Sigmoid colon (tissue), 7 donors: ENCODE measurements around the gene LIMK2. TPM values are rescaled to one million over a fixed set of nuclear protein-coding genes. Genes with fewer than 3 reads are reported as not detected.

Experiments
- DNase-seq: peaks from one replicate; pipeline ENCODE4 v3.0.0-alpha.2; 2019
- H3K27ac ChIP-seq, 4 donors: fragments of 200-600 bp; sonication (generic); one replicate each; pipeline ENCODE4 v1.5.1; 2016 to 2019; ENCODE audit warnings: mild to moderate bottlenecking in 1 of 4
- H3K27me3 ChIP-seq, 3 donors: fragments of 200-600 bp; sonication (generic); one replicate each; pipeline ENCODE4 v1.5.1; 2019; ENCODE audit warnings: mild to moderate bottlenecking in 1 of 3
- H3K36me3 ChIP-seq, 4 donors: fragments of 200-600 bp; sonication (generic); one replicate each; pipeline ENCODE4 v1.5.1; 2016 to 2019
- H3K4me1 ChIP-seq, 4 donors: fragments of 200-600 bp; sonication (generic); one replicate each; pipeline ENCODE4 v1.5.1; 2017 to 2019
- H3K4me3 ChIP-seq, 4 donors: fragments of 200-600 bp; sonication (generic); one replicate each; pipeline ENCODE4 v1.5.1; 2017 to 2019; ENCODE audit warnings: mild to moderate bottlenecking in 2 of 4, moderate library complexity in 1 of 4
- H3K9me3 ChIP-seq, 4 donors: fragments of 200-600 bp in 3 of 4; sonication (generic) in 3 of 4; one replicate each; pipeline versions ENCODE4 v1.5.1 to v1.6.1; 2013 to 2019
- CTCF ChIP-seq, 4 experiments: fragments of 450-650 bp in 3 of 4; fragments of 200-600 bp in 1 of 4; IDR thresholded peaks; one replicate each; pipeline ENCODE4 v1.5.1; 2016 to 2019; ENCODE audit warnings: antibody characterized with exemption in 4 of 4, mild to moderate bottlenecking in 3 of 4, moderate library complexity in 2 of 4
- EP300 ChIP-seq, 4 donors: sonication (generic); formaldehyde crosslinking; IDR thresholded peaks; one replicate each; pipeline ENCODE4 v1.6.1; 2017; ENCODE audit warnings: antibody characterized with exemption in 4 of 4
- POLR2A ChIP-seq, 2 donors: fragments of 450-650 bp; IDR thresholded peaks; one replicate each; pipeline ENCODE4 v1.6.1; 2016; ENCODE audit warnings: antibody characterized with exemption in 2 of 2, mild to moderate bottlenecking in 2 of 2, moderate library complexity in 2 of 2
- POLR2AphosphoS5 ChIP-seq, 4 donors: sonication (generic); formaldehyde crosslinking; IDR thresholded peaks; one replicate each; pipeline ENCODE4 v1.6.1; 2017; ENCODE audit warnings: antibody characterized with exemption in 4 of 4
- WGBS, 2 donors: extraction: QIAGEN DNeasy Blood & Tissue Kit; methylation state at CpG; one replicate each; pipeline ENCODE4 v1.1.7; 2013; 5-methylcytosine and 5-hydroxymethylcytosine counted together
- intact Hi-C: fragments of 100-400 bp; cut with DNase I; formaldehyde crosslinking; loops from one replicate; pipeline ENCODE4 v1.15.1; 2023
- polyA plus RNA-seq, 3 donors: library from polyadenylated mRNA; stranded (reverse); fragments of 200-250 nt; gene quantifications; one replicate each; pipeline ENCODE4 v1.2.3, GENCODE V29; 2013
- total RNA-seq, 4 donors: library from RNA; depleted of rRNA; stranded (reverse); fragments of >200 nt; gene quantifications; one replicate each; pipeline ENCODE4 v1.1.0, GENCODE V29; 2016
- donor health status: healthy with polysubstance abuse.
- donor health status: Bipolar disorder and iron deficiency.
- donor health status: healthy.

LIMK2 gene
- total and polyA plus RNA-seq, 7 donors, result 10.3 to 58.7 (median 20.8) TPM

- no peaks in the 10 kb centered on the region for H3K36me3 ChIP-seq
- H3K27ac ChIP-seq, result peak overlapping the region; percentile 68 to 98 (median 74)
- intact Hi-C loops, result no loop called here
- H3K27me3 ChIP-seq, result no peaks in the 10 kb centered on the region
- 65 to 80% methylated on average over 3 of the region's 3 CpGs for WGBS, 2 donors
- H3K4me1 ChIP-seq, result peaks cover 0 to 43% (median 38%) of the 10 kb centered on the region in 4 donors
- H3K9me3 ChIP-seq, result no peaks in the 10 kb centered on the region
- H3K4me3 ChIP-seq, result no peak overlapping the region
- DNase-seq, result no peak
- TF ChIP-seq CTCF (IDR thresholded peaks at IDR 0.05), result no peak
- no peak for TF ChIP-seq POLR2AphosphoS5 (IDR thresholded peaks at IDR 0.05)
- no peak for TF ChIP-seq EP300 (IDR thresholded peaks at IDR 0.05)
- TF ChIP-seq POLR2A (IDR thresholded peaks at IDR 0.05), result no peak
Observed at GRCh38 chr22:31295360-31295759, 83.3 kb downstream of the LIMK2 start.

GRCh38 chr22:31295831-31296657, 83.9 kb downstream of the LIMK2 start:
- H3K27me3 ChIP-seq, result no peaks in the 10 kb centered on the region
- TF ChIP-seq POLR2AphosphoS5 (IDR thresholded peaks at IDR 0.05), result peak in 2 of 4 donors; percentile 25 to 50
- TF ChIP-seq CTCF (IDR thresholded peaks at IDR 0.05), result no peak
- TF ChIP-seq EP300 (IDR thresholded peaks at IDR 0.05), result no peak
- no peak for TF ChIP-seq POLR2A (IDR thresholded peaks at IDR 0.05)
- peak overlapping the region; percentile 68 to 98 (median 74) for H3K27ac ChIP-seq
- WGBS, 2 donors, result 16 to 50% methylated on average over 5 of the region's 5 CpGs
- H3K36me3 ChIP-seq, result no peaks in the 10 kb centered on the region
- no peak overlapping the region for H3K4me3 ChIP-seq
- no peak for DNase-seq
- intact Hi-C loops, result no loop called here
- H3K4me1 ChIP-seq, result peaks cover 0 to 42% (median 37%) of the 10 kb centered on the region in 4 donors
- H3K9me3 ChIP-seq, result no peaks in the 10 kb centered on the region

GRCh38 chr22:31300896-31301295, 88.8 kb downstream of the LIMK2 start:
- WGBS, 2 donors, result 22 to 68% methylated on average over 3 of the region's 3 CpGs
- Histone ChIP-seq H3K4me1 (peaks cover 0 to 16% (median 12%) of the 10 kb centered on the region in 4 donors), H3K4me3 (no peak overlapping the region), H3K27me3 (no peaks in the 10 kb centered on the region), H3K9me3 (no peaks in the 10 kb centered on the region), H3K36me3 (no peaks in the 10 kb centered on the region), H3K27ac (no peak overlapping the region)
- intact Hi-C loops, result no loop called here
- no peak for DNase-seq
- TF ChIP-seq CTCF (IDR thresholded peaks at IDR 0.05) (no peak), EP300 (IDR thresholded peaks at IDR 0.05) (no peak), POLR2A (IDR thresholded peaks at IDR 0.05) (no peak), POLR2AphosphoS5 (IDR thresholded peaks at IDR 0.05) (no peak)

- Histone ChIP-seq H3K27me3 (no peaks in the 10 kb centered on the region), H3K4me3 (no peak overlapping the region), H3K4me1 (peaks cover 0 to 4% (median 1%) of the 10 kb centered on the region in 4 donors), H3K27ac (no peak overlapping the region), H3K9me3 (no peaks in the 10 kb centered on the region), H3K36me3 (no peaks in the 10 kb centered on the region)
- intact Hi-C loops, result no loop called here
- TF ChIP-seq CTCF (IDR thresholded peaks at IDR 0.05) (no peak), POLR2AphosphoS5 (IDR thresholded peaks at IDR 0.05) (no peak), POLR2A (IDR thresholded peaks at IDR 0.05) (no peak), EP300 (IDR thresholded peaks at IDR 0.05) (no peak)
- no peak for DNase-seq
Observed at GRCh38 chr22:31302006-31302405, 89.9 kb downstream of the LIMK2 start.
